ENCODE data around the gene NDUFS4.

DNA sequence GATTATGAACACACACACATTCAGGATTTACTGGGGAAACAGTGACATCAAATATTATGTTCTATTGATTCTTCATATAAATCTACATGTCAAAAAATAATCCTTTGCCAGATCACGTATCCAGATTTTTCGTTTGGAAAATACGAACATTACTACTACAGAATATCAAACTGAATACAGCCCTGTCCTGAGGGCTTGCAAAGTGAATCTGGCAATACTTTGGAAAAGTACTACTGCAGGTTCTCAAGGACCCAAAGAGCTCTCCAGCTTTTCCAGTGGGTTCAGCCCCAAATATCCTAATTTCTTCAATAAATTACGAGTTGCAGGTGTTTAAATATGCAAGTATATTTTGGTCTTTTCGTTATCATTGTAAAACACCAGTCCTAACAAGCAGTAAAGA, 411 bp upstream of the NDUFS4 start:
- TF ChIP-seq, protein P1, sequence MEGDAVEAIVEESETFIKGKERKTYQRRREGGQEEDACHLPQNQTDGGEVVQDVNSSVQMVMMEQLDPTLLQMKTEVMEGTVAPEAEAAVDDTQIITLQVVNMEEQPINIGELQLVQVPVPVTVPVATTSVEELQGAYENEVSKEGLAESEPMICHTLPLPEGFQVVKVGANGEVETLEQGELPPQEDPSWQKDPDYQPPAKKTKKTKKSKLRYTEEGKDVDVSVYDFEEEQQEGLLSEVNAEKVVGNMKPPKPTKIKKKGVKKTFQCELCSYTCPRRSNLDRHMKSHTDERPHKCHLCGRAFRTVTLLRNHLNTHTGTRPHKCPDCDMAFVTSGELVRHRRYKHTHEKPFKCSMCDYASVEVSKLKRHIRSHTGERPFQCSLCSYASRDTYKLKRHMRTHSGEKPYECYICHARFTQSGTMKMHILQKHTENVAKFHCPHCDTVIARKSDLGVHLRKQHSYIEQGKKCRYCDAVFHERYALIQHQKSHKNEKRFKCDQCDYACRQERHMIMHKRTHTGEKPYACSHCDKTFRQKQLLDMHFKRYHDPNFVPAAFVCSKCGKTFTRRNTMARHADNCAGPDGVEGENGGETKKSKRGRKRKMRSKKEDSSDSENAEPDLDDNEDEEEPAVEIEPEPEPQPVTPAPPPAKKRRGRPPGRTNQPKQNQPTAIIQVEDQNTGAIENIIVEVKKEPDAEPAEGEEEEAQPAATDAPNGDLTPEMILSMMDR (IDR thresholded peaks at IDR 0.05) = no peak
- TF ChIP-seq POLR2A (IDR thresholded peaks at IDR 0.05) = no peak

Measured in testis (tissue), 2 donors.